Activated naive CD8-positive, alpha-beta T cell treated with anti-CD3 and anti-CD28 coated beads, Interleukin-2, amount 10 ng/mL, durations not matched to agents 7 days and 5 days (primary cell): ENCODE measurements around the gene BAD. TPM values are rescaled to one million over a fixed set of nuclear protein-coding genes. Genes with fewer than 3 reads are reported as not detected.
A peak's percentile ranks its signal among the peaks of the same experiment; 100 is the strongest.

ENCODE experiments used
- ATAC-seq: fragments of 150-1000 bp; cut with Tn5 transposase; one replicate; pipeline ENCODE4 v1.10.0; 2021; ENCODE audit warnings: low read depth, moderate library complexity
- POLR2A ChIA-PET: fragments of 350-600 bp; sonication (Branson Sonifier 250); formaldehyde crosslinking; loops from one replicate; lab custom pipeline; 2021; ENCODE audit warnings: antibody characterized with exemption; lab: Charles Lee
- DNase-seq: peaks from one replicate; pipeline ENCODE4 v3.0.0; 2021
- H3K27ac Mint-ChIP-seq: one replicate; pipeline ENCODE4 v1.8.0; 2022; ENCODE audit warnings: mild to moderate bottlenecking, mixed read lengths
- H3K27me3 Mint-ChIP-seq: one replicate; pipeline ENCODE4 v1.8.0; 2022; ENCODE audit warnings: mild to moderate bottlenecking, moderate library complexity, mixed read lengths
- H3K36me3 Mint-ChIP-seq: one replicate; pipeline ENCODE4 v1.8.0; 2021; ENCODE audit warnings: mild to moderate bottlenecking, mixed read lengths
- H3K4me1 Mint-ChIP-seq: one replicate; pipeline ENCODE4 v1.8.0; 2021; ENCODE audit warnings: mixed read lengths
- H3K4me3 Mint-ChIP-seq: one replicate; pipeline ENCODE4 v1.8.0; 2022; ENCODE audit warnings: mild to moderate bottlenecking, moderate library complexity, mixed read lengths
- H3K9me3 Mint-ChIP-seq: one replicate; pipeline ENCODE4 v1.8.0; 2021; ENCODE audit warnings: mixed read lengths
- total RNA-seq, 2 experiments: library from RNA; stranded (reverse); gene quantifications; one replicate each; pipeline ENCODE4 v1.2.3, GENCODE V29; 2021

BAD gene
- total RNA-seq, 2 experiments from 2014 or later: 32.9 to 35.8 TPM

- DNase-seq: peak; percentile 77
- ATAC-seq: peak; percentile 51
- Mint-ChIP-seq H3K4me1 (peaks cover 26% of the 10 kb centered on the region), H3K27ac (peak overlapping the region; percentile 88), H3K9me3 (no peaks in the 10 kb centered on the region), H3K27me3 (no peaks in the 10 kb centered on the region), H3K36me3 (peaks cover 3% of the 10 kb centered on the region), H3K4me3 (peak overlapping the region; percentile 92)
- POLR2A ChIA-PET: interaction anchor here (0.9 to 26.2 kb wide), 14 partner anchors 9 to 1385 kb away, joined by 3 to 419 read pairs (median 8); partner anchors contain the start of genes FERMT3, FKBP2, PLCB3 and PPP1R14B
Measured at GRCh38 chr11:64226507-64227051, 57.9 kb downstream of the BAD start.

DNA sequence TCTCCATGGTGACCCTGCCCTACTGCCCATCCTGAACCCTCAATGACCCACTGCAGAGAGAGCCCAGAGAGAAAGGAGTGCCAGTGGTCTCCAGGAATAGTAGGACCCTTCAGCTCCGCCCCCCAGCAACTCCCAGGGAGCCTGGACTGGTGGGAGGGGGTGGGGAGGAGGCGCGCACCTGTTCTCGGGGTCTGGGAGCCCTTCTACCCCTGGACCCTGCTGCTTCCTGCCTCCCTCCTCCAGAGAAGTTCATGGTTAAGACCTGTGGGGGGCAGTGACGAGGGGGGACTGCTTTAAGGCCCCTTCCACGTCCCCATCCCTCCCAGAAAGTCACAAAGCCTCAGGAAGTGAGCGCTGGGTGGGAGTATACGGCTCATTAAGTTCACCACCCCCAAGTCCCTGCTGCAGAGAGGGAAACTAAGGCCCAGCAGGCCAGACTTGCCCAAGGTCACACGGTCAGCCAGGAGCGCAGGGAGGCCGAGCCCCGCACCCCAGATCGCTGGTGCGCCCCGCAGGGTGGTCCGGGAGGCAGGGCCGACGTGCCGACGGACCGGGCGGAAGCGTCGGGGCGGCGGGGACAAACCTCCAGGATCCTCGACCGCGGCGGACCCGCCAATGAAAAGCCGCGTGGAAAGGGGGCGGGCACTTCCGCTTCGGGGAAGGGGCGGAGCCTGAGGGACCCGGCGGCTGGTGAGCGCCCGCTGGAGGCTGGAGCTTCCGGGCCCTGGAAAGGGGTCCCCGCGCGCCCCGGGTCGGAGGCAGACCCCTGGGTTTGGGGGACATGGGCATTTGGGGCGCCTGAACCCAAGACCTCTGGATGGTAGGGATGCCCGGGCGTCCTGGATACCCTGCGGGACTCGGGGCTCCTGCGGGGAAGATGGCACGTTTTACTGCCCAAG lies 58.6 kb downstream of the BAD start, which contains the start of the genes NUDT22 and TRPT1:
Gene NUDT22, plus strand, starts transcription at position 667 of the 899 bp plus-strand sequence. CDS start 379 bp downstream, outside the sequence.
Gene TRPT1, minus strand, starts transcription at position 579 of the 899 bp plus-strand sequence. Its CDS starts 326 bp downstream, at position 253.
- peak; percentile 48 for ATAC-seq
- Mint-ChIP-seq H3K27ac (peak within 1 kb of the TSS; percentile 88), H3K4me3 (peak within 1 kb of the TSS; percentile 92), H3K27me3 (no peaks in the 10 kb centered on the region), H3K36me3 (peaks cover 3% of the 10 kb centered on the region), H3K4me1 (peaks cover 24% of the 10 kb centered on the region), H3K9me3 (no peaks in the 10 kb centered on the region)
- DNase-seq: peak; percentile 98
- POLR2A ChIA-PET: interaction anchor here (0.5 to 26.2 kb wide), 13 partner anchors 10 to 1684 kb away, joined by 3 to 419 read pairs (median 11); partner anchors contain the start of genes FERMT3, FKBP2, PLCB3 and PPP1R14B

DNA sequence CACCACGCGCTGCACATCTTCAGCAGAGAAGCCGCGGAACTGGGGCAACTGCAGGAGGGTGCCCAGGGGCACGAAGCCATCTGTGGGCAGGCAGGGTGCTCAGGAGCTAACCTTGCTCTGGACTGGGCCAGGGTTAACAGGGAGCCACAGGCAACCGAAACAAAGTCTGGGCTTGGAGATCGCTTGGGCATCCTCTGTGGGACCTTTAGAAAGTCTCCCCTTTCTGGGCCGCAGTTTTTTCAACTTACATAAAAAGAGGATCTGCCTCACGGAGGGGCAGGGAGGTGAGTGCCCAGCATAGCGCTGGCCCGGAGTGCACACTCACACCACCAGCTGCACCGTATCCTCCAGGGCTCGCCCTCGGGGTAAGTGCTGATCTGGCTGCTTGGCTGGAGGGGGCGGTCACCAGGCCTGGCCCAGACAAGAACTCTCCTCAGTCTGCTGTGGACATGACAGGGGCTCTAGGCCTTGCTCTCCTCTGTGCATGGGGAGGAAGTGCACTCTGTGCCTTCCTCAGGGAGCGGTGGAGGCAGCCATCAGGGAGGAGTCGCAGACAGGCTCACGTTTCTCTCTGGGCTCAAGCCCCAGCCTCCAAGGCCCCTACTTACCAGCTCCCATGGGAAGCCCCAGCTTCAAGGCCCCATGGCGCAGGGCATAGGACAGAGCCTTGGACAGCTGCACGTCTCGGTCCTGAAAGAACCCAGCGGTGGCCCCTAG lies 59.4 kb downstream of the BAD start:
- H3K27me3 Mint-ChIP-seq: no peaks in the 10 kb centered on the region
- ATAC-seq: no peak
- peaks cover 23% of the 10 kb centered on the region for H3K4me1 Mint-ChIP-seq
- DNase-seq: no peak
- peak overlapping the region; percentile 88 for H3K27ac Mint-ChIP-seq
- no peaks in the 10 kb centered on the region for H3K9me3 Mint-ChIP-seq
- peak overlapping the region; percentile 92 for H3K4me3 Mint-ChIP-seq
- POLR2A ChIA-PET: interaction anchor here (0.5 to 26.2 kb wide), 6 partner anchors 15 to 1685 kb away, joined by 4 to 419 read pairs (median 30); partner anchors contain the start of genes FERMT3, FKBP2, PRDX5 and STIP1
- H3K36me3 Mint-ChIP-seq: peaks cover 3% of the 10 kb centered on the region

GRCh38 chr11:64224151-64224890 lies 60.1 kb downstream of the BAD start:
- H3K9me3 Mint-ChIP-seq: no peaks in the 10 kb centered on the region

GRCh38 chr11:64223001-64223651 lies 61.3 kb downstream of the BAD start:
- no peak for ATAC-seq
- H3K27me3 Mint-ChIP-seq: no peaks in the 10 kb centered on the region
- POLR2A ChIA-PET: interaction anchor here (0.5 to 26.2 kb wide), 8 partner anchors 13 to 294 kb away, joined by 3 to 419 read pairs (median 4); partner anchors contain the start of genes FERMT3 and STIP1
- H3K9me3 Mint-ChIP-seq: no peaks in the 10 kb centered on the region
- peaks cover 6% of the 10 kb centered on the region for H3K36me3 Mint-ChIP-seq
- no peak overlapping the region for H3K27ac Mint-ChIP-seq
- peak; percentile 30 for DNase-seq
- no peak overlapping the region for H3K4me3 Mint-ChIP-seq
- peaks cover 17% of the 10 kb centered on the region for H3K4me1 Mint-ChIP-seq

More at GRCh38 chr11:64224151-64224890, 60.1 kb downstream of the BAD start:
- peak overlapping the region; percentile 88 for H3K27ac Mint-ChIP-seq
- H3K27me3 Mint-ChIP-seq: no peaks in the 10 kb centered on the region
- peak; percentile 35 for DNase-seq
- ATAC-seq: no peak
- POLR2A ChIA-PET: interaction anchor here (1.5 to 26.2 kb wide), 5 partner anchors 12 to 93 kb away, joined by 4 to 419 read pairs (median 11); partner anchors contain the start of genes FERMT3, PRDX5, STIP1 and TRMT112
- H3K4me1 Mint-ChIP-seq: peaks cover 19% of the 10 kb centered on the region
- peak overlapping the region; percentile 92 for H3K4me3 Mint-ChIP-seq
- peaks cover 2% of the 10 kb centered on the region for H3K36me3 Mint-ChIP-seq

- Mint-ChIP-seq H3K9me3 (no peaks in the 10 kb centered on the region), H3K27me3 (no peaks in the 10 kb centered on the region), H3K36me3 (peaks cover 8% of the 10 kb centered on the region), H3K4me3 (no peak overlapping the region), H3K27ac (no peak overlapping the region), H3K4me1 (peaks cover 12% of the 10 kb centered on the region)
- ATAC-seq (no peak), DNase-seq (no peak)
- POLR2A ChIA-PET: interaction anchor here (0.5 to 26.2 kb wide), 5 partner anchors 13 to 294 kb away, joined by 3 to 419 read pairs (median 5); partner anchors contain the start of gene FERMT3
Measured at GRCh38 chr11:64222651-64223000, 61.8 kb downstream of the BAD start.

DNA sequence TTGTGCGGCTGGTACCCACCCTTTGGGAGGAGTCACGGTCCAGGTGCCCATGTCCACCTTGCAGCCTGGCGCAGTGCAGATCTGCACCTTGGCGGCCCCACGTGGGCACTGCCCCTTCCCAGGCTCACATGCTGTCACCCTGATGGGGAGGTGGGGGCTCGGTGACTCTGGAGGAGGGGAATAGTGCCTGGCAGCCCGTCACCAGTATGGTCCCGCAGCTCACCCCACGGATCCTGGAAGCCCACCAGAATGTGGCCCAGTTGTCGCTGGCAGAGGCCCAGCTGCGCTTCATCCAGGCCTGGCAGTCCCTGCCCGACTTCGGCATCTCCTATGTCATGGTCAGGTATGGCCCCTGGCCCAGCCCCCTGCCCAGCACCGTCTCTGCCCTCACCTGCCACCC lies 63.7 kb downstream of the BAD start:
- no peak for ATAC-seq
- POLR2A ChIA-PET: interaction anchor here (1.3 to 26.2 kb wide), 3 partner anchors 9 to 35 kb away, joined by 3 to 419 read pairs (median 4); partner anchors contain the start of genes DNAJC4, FERMT3 and STIP1

DNA sequence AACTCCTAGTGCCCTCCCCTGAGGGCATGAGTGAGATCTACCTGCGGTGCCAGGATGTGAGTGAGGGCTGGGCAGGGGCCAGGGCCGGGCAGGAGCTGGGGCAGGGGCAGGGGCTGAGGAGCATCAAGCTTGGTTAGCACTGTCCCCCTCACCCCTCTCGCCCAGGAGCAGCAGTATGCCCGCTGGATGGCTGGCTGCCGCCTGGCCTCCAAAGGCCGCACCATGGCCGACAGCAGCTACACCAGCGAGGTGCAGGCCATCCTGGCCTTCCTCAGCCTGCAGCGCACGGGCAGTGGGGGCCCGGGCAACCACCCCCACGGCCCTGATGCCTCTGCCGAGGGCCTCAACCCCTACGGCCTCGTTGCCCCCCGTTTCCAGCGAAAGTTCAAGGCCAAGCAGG lies 64.2 kb downstream of the BAD start:
- Mint-ChIP-seq H3K4me1 (peaks cover 5% of the 10 kb centered on the region), H3K4me3 (no peak overlapping the region), H3K27ac (no peak overlapping the region), H3K9me3 (no peaks in the 10 kb centered on the region), H3K36me3 (peaks cover 11% of the 10 kb centered on the region), H3K27me3 (no peaks in the 10 kb centered on the region)
- POLR2A ChIA-PET: interaction anchor here (1.3 to 26.2 kb wide), 4 partner anchors 10 to 35 kb away, joined by 3 to 419 read pairs (median 4); partner anchors contain the start of genes DNAJC4, FERMT3 and STIP1
- DNase-seq (no peak), ATAC-seq (no peak)

More for the DNA sequence above, 63.7 kb downstream of the BAD start:
- Mint-ChIP-seq H3K4me1 (peaks cover 7% of the 10 kb centered on the region), H3K4me3 (no peak overlapping the region), H3K36me3 (peaks cover 11% of the 10 kb centered on the region), H3K27me3 (no peaks in the 10 kb centered on the region), H3K27ac (no peak overlapping the region), H3K9me3 (no peaks in the 10 kb centered on the region)
- DNase-seq: no peak

Other genes starting within 250 kb of the BAD start
- not detected for gene FLRT1, start 248.7 kb downstream of the BAD start, total RNA-seq
- gene MACROD1, start 118.6 kb downstream of the BAD start, total RNA-seq: 10 to 100 TPM; 13.5 to 16.1 TPM
- 100 to 1,000 TPM; 218 to 219 TPM for gene STIP1, start 98.5 kb downstream of the BAD start, total RNA-seq
- 100 to 1,000 TPM; 219 to 231 TPM for gene FERMT3, start 77.9 kb downstream of the BAD start, total RNA-seq
- 10 to 100 TPM; 45.0 to 47.8 TPM for gene TRPT1, start 58.5 kb downstream of the BAD start, total RNA-seq
- gene NUDT22, start 58.4 kb downstream of the BAD start, total RNA-seq: 100 to 1,000 TPM; 102 to 103 TPM
- gene DNAJC4, start 54.1 kb downstream of the BAD start, total RNA-seq: 10 to 100 TPM; 59.6 to 60.3 TPM
- gene VEGFB, start 50.1 kb downstream of the BAD start, total RNA-seq: 10 to 100 TPM; 93.4 to 98.8 TPM
- gene FKBP2, start 43.6 kb downstream of the BAD start, total RNA-seq: 10 to 100 TPM; 27.7 to 28.1 TPM
- gene PPP1R14B, start 37.7 kb downstream of the BAD start, total RNA-seq: 100 to 1,000 TPM; 122 to 124 TPM
- gene PLCB3, start 33.1 kb downstream of the BAD start, total RNA-seq: 10 to 100 TPM; 18.6 to 18.9 TPM
- 10 to 100 TPM; 31.3 to 32.7 TPM for gene GPR137, start 1.2 kb upstream of the BAD start, total RNA-seq
- not detected for gene KCNK4, start 6.6 kb upstream of the BAD start, total RNA-seq
- not detected for gene CATSPERZ, start 15.7 kb upstream of the BAD start, total RNA-seq
- gene ESRRA, start 20.9 kb upstream of the BAD start, total RNA-seq: 10 to 100 TPM; 33.9 to 35.1 TPM
- 100 to 1,000 TPM; 140 to 151 TPM for gene TRMT112, start 32.9 kb upstream of the BAD start, total RNA-seq
- gene PRDX5, start 33.5 kb upstream of the BAD start, total RNA-seq: 10 to 100 TPM; 85.1 to 91.2 TPM
- gene CCDC88B, start 55.5 kb upstream of the BAD start, total RNA-seq: 100 to 1,000 TPM; 132 to 142 TPM
- 10 to 100 TPM; 32.4 to 33.9 TPM for gene RPS6KA4, start 74.5 kb upstream of the BAD start, total RNA-seq